SU-DHL-6 (cell line): ENCODE results near the gene PTPN20.

ENCODE experiments used
- CTCF ChIP-seq: fragments of 200-600 bp; sonication (generic); IDR thresholded peaks from one replicate; pipeline ENCODE4 v1.5.1; 2017; ENCODE audit warnings: antibody characterized with exemption, mild to moderate bottlenecking, low read length, moderate library complexity; ENCODE audit not compliant: insufficient read depth, poor library complexity, severe bottlenecking
- EZH2phosphoT487 ChIP-seq: fragments of 200-600 bp; sonication (generic), shearing (Covaris generic); conservative IDR thresholded peaks from 2 replicates; pipeline ENCODE4 v1.6.1; 2018; ENCODE audit warnings: mild to moderate bottlenecking, antibody characterized with exemption, low read length, moderate library complexity, mixed read lengths

GRCh38 chr10:47034441-47035051, 123.3 kb downstream of the PTPN20 start:
- no peak for TF ChIP-seq CTCF
- TF ChIP-seq EZH2phosphoT487, result no peak
